HG03095 (cell line): Measurements from ENCODE around the gene DLGAP4.
"Not testable (repeated sequence)": the region's sequence is repeated elsewhere in the genome, so short reads cannot be mapped to it uniquely, and the experiment has no call there.

Source experiments
- ATAC-seq: cut with Tn5 transposase; IDR thresholded peaks from one replicate; pipeline ENCODE4 v1.9.1; 2021; ENCODE audit warnings: moderate library complexity; ENCODE audit not compliant: unreplicated experiment

DLGAP4 gene

DNA sequence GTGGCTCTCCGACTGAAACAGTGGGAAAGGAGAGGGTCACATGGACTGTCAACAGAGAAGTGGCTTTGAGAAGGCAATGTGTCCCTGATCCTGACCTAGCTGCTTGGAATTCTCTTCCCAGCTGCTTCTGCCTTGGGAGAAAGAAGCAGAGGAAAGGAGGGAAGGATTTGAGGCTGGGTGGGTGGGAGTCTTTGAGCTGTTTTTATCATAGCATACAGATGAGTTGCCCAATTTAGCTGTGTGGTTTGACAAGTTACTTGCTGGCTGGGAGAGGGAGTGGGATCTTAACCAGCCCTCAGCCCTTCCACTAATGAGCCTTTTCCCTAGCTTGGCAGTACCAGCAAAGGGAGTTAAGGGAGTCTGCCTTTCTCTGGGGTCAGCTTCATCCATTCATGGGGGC is 184.1 kb downstream of the DLGAP4 start:
- no peak for ATAC-seq

DNA sequence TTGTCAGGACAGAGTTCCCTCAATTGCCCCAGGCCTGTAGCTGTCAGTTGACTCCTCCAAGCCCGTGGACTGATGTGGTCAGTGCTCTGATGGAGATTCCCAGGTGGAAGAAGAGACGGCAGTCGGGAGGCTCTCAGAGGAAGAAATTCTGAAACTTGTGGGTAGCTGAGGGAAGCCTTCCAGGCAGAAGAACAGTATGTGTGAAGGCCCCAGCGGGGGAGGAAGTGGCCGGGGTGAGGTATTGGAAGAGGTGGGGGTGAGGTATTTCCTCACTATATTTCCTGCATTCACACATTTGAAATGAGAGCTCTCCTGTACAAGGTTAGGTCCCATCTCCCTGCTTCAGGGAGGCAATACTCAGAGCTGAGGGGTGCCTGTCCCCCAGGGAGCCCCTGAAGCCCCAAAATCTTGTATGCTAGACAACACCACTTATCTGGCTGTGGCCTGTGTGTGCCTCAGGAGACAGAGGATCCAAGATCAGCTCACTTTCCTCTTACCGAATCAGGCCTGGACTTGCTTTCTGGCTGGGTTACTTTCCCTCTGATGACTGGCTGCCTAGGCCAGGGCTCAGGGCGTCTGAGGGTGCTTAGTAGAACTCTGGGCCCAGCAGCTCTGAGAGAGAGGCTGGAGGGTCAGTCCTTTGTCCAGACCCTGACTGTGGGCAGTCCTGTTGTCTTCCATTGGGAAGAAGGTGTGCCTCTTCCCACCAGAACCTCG is 185.9 kb downstream of the DLGAP4 start:
- no peak for ATAC-seq

DNA sequence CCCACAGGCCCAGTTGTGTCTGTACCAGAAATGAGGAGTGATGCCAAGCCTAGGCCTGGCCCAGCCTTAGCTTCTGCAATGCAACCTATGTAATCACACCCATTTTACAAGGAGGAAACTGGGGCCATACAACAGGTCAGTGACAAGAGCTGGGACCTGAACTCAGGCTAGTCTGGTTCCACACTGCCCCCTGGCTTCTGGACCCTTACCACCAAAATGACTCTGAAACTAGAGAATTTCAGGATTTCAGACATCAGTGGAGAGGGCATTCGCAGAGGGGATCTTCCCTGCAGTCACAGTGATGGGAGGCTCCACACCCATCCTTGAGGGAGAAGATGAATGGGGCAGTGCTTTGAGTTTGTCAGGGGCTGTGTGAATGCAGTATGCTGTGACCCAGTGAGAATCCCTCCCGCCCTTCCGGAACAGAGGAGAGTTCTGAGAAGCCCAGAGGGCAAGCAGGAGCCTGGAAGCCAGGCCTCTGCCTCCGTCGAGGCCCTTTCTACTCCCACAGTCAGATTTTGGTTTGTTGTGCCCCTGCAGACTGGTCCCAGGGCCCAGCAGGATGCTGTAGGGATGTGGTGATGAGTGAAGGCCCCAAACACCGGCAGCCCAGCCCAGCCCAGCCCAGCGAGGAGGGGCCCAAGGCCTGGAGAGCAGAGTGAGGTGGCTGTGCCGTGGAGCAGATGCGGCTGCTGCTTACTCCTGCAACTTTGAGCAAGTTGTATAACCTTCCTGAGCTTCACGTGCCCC is 187.1 kb downstream of the DLGAP4 start:
- no peak for ATAC-seq

DNA sequence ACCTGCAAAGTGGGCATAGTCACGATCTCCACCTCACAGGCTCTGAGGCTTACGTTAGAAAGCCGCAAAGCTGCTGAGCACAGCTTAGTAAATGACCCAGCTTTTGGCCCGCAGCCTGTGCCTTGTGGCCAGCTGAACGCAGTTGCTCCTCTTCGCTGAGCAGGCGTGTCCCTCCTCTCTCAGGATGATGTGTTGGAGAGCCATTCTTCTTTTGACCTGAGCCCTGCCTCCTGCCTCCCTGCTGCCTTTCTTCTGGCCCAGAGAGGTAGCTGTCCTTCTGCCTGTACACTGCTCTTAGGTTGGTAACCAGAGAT is 187.6 kb downstream of the DLGAP4 start:
- ATAC-seq, result no peak

DNA sequence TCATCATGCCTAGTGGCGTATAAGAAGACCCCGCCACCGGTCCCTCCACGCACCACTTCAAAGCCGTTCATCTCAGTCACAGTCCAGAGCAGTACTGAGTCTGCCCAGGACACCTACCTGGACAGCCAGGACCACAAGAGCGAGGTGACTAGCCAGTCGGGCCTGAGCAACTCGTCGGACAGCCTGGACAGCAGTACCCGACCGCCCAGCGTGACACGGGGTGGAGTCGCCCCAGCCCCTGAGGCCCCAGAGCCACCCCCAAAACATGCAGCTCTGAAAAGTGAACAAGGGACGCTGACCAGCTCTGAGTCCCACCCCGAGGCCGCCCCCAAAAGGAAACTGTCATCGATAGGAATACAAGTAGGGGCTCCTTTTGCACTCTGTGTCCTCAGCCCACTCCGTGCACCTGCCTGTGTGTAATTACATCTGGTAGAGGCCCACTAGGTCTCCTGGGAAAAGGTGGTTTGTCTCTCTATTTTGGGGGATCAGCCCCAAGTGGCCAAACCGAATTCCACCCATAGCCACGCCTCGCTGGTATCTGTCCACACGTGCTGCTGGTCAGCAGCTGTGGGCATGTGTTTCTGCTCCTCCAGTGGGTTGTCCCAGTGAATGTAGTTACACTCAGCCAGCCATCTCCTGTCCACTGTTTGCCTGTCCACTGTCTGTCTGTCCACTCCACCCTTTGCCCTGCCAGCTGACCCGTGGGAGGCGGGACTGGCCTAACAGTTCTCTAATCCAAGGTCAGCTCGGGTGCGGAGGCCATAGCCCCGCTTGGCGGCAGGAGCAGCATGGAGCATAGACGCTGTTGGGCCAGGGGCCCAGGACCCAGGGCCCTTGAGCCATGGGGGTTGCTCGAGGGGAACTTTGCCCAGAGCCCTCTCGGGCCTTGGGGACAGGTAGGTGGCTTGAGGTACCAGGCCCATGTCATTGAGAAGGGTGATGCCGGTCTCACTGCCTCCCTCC is 190.8 kb downstream of the DLGAP4 start:
- ATAC-seq, result no peak

DNA sequence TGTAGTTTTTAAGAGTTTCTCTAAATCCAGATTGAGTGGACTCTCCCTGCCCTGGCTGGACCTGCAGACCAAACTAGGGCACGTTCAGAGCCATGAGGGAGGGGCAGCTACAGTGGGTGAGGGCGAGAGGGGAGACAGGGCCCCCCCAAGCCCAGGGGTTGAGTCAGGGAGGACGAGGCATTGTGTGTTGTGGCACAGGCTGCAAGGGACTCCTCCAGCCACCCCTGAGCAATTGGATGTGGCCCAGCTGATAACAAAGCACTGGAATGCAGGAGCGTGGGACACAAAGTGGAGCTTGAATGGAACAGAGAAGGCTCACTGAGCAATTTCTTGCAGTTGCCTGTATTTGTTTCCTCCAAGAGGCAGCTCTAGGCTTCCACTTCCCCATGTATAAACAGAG is 191.7 kb downstream of the DLGAP4 start:
- no peak for ATAC-seq

DNA sequence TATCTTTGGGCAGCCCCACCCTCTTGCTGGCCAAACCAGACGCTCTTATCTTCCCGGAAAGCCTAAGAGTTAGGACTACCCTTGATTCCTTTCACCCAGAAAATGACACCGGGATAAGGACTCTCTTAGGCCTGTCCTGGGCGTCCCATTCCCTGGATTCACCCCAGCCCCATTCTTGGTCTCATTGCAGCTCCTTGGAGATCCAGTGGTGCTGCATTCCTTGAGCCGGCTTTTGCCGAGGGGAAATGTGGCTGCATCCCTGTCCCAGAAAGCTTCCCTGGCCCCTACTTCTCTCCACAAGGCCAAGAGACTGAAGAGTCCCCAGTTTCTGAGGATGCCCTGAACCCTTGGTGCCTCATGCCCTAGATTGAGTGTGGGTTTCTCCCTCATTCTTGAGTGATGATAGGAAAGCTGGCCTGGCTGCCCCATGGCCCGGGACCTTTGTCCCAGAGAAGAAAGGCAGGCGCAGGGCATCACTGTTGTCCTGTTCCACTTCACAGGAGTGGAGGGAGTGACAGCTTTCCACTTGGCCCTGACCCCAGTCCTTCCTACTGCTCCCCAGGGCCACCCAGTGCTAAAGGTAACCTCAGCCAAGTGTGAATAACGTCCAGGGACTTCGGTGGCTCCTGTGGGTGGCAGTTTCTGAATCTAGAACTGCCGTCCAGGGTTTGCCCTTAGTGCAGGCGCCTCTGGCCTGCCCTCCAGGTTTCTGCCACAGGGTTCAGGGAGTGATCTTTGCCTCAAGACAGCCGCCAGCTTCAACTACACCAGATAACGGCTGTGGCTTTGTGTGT is 192.4 kb downstream of the DLGAP4 start:
- ATAC-seq, result no peak

DNA sequence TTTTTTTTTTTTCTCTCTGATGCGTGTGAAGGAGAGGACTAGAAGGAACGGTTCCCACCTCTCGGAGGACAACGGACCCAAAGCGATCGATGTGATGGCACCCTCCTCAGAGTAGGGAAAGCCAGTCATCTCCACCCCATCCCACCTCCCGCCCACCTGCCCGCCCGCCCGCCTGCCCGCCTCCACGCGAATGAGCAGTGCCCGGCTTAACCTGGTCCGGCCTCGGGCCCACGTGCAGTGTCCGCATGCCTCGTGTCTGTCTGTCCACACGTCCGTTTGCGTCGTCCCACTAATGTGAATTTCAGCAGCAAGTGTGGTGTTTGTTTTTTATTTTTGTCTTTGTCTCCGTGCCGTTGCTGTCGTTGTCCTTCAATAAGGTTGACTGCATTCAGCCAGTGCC is 193.1 kb downstream of the DLGAP4 start:
- ATAC-seq, result no peak

DNA sequence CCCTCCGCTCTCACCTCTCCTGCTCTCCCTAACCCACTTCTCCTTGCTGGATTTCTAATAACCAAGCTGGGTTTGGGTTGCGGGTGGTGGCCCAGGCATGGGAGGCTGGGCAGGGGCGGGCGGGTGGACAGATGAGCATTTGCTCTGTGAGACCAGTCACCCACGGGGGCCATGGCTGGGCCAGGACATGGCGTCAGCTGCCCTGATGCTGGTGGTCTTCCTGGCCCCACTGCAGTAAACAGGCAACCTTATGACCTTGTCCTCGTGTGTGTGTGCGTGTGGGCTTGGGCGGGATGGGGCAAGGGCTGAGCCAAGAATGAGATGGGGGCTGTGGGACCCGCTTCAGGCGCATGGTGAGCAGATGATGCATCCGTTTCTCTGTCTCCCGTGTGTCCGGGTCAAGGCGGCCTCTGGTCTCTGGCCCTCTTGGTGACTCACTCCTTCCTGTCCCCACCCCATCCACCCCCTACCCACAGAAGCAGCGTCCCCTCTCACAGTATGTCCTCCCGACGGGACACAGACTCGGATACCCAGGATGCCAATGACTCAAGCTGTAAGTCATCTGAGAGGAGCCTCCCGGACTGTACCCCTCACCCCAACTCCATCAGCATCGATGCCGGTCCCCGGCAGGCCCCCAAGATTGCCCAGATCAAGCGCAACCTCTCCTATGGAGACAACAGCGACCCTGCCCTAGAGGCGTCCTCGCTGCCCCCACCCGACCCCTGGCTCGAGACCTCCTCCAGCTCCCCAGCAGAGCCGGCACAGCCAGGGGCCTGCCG is 193.8 kb downstream of the DLGAP4 start:
- ATAC-seq, result no peak

DNA sequence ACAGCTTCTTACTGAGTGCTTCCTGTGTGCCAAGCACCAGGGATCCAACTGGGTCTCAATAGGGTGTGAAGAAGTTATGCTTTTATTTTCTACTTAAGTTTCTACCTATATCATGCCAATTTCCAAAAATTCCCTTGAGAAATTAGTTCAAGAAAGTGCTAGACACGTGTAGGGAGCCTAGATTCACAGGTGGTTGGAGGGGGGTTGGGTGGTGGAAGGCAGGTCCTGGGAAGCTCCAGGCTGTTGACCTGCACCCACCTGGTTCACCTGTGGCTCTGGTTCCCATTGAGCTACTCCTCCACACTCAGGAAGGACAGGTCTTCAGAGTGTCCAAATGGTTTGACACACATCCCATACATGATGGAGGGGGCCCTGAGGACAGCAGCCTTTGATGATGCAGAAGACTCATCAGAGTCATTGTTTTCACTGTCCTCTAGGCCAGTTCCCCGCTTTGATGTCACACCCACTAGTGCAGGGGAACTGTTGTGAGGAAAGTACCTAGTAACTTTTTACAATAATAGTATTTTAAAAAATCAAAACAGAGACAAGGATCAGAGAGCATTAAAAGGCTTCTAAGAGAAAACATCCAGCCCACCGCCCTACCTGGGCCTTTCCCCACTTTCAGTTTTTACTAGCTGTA is 195.3 kb downstream of the DLGAP4 start:
- ATAC-seq, result no peak

DNA sequence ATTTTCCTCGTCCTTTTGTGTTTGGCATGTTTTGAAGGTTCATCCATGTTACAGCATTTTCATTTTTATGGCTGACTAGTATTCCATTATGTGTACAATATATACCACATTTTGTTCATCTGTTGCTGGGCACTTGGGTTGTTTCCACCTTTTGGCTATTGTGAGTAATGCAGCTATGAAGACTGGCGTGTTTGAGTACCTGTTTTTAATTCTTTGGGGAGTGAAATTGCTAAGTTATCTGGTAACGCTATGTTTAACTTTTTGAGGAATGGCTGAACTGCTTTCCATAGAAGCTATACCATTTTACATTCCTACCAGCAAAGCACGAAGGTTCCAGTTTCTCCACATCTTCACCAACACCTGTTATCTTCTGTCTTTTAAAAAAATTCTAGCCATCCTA is 198.2 kb downstream of the DLGAP4 start:
- ATAC-seq, result no peak

DNA sequence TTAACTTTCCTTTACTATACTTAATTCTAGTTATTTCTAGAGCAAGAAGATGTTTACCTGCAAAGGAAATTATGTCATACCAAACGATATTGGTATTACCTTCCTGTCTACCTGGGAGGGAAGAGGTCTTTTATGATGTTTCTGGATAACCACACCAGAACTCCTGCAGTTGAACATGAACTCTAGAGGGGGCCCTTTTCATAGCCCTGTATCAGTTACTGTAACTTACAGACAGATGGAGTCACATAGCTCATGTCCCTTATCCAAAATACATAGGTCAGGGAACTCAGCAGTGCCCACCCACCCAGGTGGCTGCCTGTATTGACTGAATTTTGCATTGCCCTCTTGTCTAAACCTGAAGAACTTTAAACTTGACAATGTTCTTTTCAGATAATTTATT is 200.1 kb downstream of the DLGAP4 start:
- ATAC-seq, result no peak

DNA sequence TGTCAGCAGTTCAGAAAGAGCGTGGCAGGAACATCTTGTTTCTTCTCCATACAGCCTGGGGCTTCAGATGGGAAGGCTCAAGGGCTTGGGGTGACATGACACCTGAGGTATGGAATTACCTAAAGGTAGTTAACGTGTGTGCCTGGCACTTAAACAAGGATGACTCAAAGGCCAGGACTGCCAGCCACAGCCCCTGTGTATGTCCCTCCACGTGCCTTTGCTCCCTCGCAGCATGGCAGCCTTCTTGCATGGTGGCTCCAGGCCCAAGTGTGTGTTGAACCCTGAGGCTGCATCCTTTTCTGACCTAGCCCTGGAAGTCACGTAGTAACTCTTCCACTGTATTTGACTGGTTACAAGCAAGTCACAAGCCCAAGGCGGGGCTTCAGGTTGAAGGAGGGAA is 201.6 kb downstream of the DLGAP4 start:
- no peak for ATAC-seq

DNA sequence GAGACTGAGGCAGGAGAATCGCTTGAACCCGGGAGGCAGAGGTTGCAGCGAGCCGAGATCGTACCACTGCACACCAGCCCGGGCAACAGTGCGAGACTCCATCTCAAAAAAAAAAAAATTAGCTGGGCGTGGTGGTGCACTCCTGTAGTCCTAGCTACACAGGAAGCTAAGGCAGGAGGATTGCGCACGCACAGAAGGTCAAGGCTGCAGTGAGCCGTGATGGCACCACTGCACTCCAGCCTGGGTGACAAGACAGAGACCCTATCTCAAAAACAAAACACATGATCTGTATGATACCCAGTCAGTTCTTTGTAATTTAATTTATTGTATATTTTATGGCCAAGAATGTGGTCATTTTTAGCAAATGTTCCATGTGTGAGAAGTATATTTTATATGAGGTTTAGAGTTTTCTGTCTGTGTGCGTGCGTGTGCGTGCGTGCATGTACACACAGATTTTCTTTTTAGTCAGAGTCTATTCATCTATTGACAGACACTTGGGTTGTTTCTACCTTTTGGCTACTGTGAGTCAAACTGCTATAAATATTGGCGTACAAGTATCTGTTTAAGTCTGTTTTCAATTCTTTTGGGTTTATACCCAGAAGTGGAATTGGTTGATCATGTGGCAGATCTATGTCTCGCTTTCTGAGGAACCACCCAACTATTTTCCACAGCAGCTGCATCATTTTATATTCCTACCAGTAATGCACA is 213.0 kb downstream of the DLGAP4 start:
- no peak for ATAC-seq

DNA sequence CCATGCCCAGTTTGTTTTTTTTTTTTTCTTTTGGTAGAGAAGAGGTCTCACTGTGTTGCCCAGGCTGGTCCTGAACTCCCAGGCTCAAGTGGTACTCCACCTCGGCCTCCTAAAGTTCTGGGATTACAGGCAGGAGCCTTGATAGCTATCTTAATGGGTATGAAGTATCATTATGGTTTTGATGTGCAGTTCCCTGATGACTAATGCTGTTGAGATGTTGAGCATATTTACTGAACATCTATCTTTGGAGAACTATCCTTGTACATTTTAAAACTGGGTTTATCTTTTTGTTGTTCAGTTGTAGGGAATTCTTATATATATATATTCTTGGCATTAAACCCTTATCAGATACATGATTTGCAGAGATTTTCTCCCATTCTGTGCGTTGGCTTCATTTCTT is 213.8 kb downstream of the DLGAP4 start:
- ATAC-seq, result no peak

DNA sequence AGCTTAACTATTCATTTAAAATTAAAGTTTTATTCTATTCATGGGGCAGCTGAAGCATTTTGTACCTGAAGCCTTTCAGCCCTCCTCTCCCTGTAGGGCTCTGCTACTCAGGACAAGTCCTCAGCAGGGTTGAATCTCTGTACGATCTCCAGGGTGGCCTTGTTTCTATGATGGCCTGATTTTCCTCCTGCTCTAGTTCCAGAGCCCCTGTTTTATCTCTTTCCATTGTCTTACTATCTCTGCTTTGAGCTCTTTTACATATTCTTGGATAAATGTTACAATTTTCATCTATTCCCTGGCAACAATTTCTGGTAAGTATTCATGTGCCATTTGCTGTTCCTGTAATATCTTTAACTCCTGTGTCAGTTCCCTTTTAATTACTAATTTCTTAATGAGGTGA is 215.4 kb downstream of the DLGAP4 start:
- no peak for ATAC-seq

DNA sequence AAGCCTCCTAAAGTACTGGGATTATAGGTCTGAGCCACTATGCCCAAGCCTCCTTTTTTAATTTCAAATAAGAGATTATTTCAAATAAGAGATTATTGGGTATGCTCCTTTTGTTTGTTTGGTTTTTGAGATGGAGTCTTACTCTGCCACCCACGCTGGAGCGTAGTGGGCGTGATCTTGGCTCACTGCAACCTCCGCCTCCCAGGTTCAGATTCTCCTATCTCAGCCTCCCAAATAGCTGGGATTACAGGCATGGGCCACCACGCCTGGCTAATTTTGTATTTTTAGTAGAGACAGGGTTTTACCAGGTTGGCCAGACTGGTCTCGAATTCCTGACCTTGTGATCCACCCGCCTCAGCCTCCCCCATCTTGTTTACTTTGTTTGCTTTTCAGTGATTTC is 216.3 kb downstream of the DLGAP4 start:
- not testable (repeated sequence) for ATAC-seq

DNA sequence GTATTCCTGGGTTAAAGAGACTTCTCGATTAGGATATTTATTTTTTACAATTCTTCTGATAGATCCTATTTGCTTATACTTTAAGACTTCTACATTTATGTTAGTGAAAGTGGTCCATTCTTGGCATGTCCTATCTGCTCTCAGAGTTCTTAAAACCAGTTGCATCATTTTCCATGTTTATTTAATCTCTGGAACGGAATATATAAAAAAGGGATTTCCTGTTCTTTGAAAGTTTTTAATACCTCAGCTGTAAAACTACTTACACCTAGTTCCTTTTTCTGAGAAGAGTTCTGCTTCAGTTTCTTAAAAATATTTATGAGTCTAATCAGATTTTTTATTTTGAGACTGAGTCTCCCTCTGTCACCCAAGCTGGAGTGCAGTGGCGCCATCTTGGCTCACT is 217.2 kb downstream of the DLGAP4 start:
- no peak for ATAC-seq
